Naive B cell (primary cell): Measurements from ENCODE around the gene ATP2C1. TPM values are rescaled to one million over a fixed set of nuclear protein-coding genes. Genes with fewer than 3 reads are reported as not detected.

Source experiments
- ATAC-seq, 2 donors: fragments of 150-1000 bp; cut with Tn5 transposase; 2 replicates each; pipeline ENCODE4 v1.10.0; 2021; ENCODE audit warnings: low read depth in 2 of 2, mild to moderate bottlenecking in 2 of 2, moderate library complexity in 2 of 2
- DNase-seq: peaks from one replicate; pipeline ENCODE4 v3.0.0; 2022
- H3K27ac Mint-ChIP-seq, 6 donors: one replicate each; pipeline ENCODE4 v1.8.0; 2020 to 2022; ENCODE audit warnings: mild to moderate bottlenecking in 6 of 6, mixed read lengths in 6 of 6, moderate library complexity in 5 of 6, inconsistent platforms in 2 of 6
- H3K27me3 Mint-ChIP-seq, 3 donors: one replicate each; pipeline ENCODE4 v1.8.0; 2021 to 2022; ENCODE audit warnings: mixed read lengths in 3 of 3, mild to moderate bottlenecking in 1 of 3
- H3K36me3 Mint-ChIP-seq, 2 donors: one replicate each; pipeline ENCODE4 v1.8.0; 2020 to 2022; ENCODE audit warnings: mixed read lengths in 2 of 2, inconsistent platforms in 1 of 2, mild to moderate bottlenecking in 1 of 2
- H3K4me1 Mint-ChIP-seq, 3 donors: one replicate each; pipeline ENCODE4 v1.8.0; 2020 to 2022; ENCODE audit warnings: mixed read lengths in 3 of 3, inconsistent platforms in 1 of 3, mild to moderate bottlenecking in 1 of 3, moderate library complexity in 1 of 3
- H3K4me3 Mint-ChIP-seq, 8 donors: one replicate each; pipeline ENCODE4 v1.8.0; 2020 to 2022; ENCODE audit warnings: mild to moderate bottlenecking in 8 of 8, mixed read lengths in 8 of 8, moderate library complexity in 8 of 8, inconsistent platforms in 2 of 8
- H3K9me3 Mint-ChIP-seq, 7 donors: one replicate each; pipeline ENCODE4 v1.8.0; 2020 to 2022; ENCODE audit warnings: mixed read lengths in 7 of 7, mild to moderate bottlenecking in 5 of 7, inconsistent platforms in 2 of 7, moderate library complexity in 1 of 7
- polyA plus RNA-seq, 6 donors: library from polyadenylated mRNA; unstranded; fragments of 300-500 nt; fragmentation: Illumina TruSeq; gene quantifications; one replicate each; pipeline ENCODE4 v1.2.3, GENCODE V29; 2021; ENCODE audit warnings: low read depth in 6 of 6

Gene ATP2C1
- polyA plus RNA-seq, 6 donors from 2014 or later, result 8.6 to 17.5 (median 12.7) TPM

DNA sequence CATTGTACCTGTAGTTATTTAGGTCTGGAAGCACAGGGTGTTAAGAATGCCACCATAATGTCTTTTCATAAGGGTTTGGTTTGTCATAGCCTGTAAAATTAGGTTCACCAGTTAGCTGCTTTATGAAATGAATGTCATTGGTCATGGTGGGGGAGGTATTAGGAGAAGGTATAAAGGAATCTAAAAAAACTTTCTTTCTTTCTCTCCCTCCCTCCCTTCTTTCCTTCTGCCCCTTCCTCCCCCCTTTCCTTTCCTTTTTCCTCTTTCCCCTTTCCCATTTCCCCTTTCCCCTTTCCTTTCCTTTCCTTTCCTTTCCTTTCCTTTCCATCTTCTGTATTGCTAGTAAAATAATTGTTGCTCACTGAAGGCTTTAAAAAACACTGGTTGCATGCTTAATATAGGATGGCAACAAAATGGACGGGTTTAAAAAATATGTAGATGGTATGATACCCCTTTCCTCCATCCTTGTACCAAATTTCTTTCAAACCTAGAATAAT is 9.6 kb downstream of the ATP2C1 start:
- ATAC-seq (no peak), DNase-seq (no peak)
- Mint-ChIP-seq H3K4me3 (no peak overlapping the region), H3K27ac (no peak overlapping the region), H3K4me1 (peaks cover 49 to 57% (median 54%) of the 10 kb centered on the region in 3 donors), H3K9me3 (no peaks in the 10 kb centered on the region), H3K27me3 (no peaks in the 10 kb centered on the region), H3K36me3 (no peaks in the 10 kb centered on the region)

GRCh38 chr3:130904491-130904890 is 10.6 kb downstream of the ATP2C1 start:
- no peak for ATAC-seq
- no peak overlapping the region for H3K27ac Mint-ChIP-seq
- no peak overlapping the region for H3K4me3 Mint-ChIP-seq
- H3K27me3 Mint-ChIP-seq, result no peaks in the 10 kb centered on the region
- no peaks in the 10 kb centered on the region for H3K9me3 Mint-ChIP-seq
- H3K36me3 Mint-ChIP-seq, result no peaks in the 10 kb centered on the region
- peaks cover 49 to 57% (median 54%) of the 10 kb centered on the region in 3 donors for H3K4me1 Mint-ChIP-seq
- no peak for DNase-seq

DNA sequence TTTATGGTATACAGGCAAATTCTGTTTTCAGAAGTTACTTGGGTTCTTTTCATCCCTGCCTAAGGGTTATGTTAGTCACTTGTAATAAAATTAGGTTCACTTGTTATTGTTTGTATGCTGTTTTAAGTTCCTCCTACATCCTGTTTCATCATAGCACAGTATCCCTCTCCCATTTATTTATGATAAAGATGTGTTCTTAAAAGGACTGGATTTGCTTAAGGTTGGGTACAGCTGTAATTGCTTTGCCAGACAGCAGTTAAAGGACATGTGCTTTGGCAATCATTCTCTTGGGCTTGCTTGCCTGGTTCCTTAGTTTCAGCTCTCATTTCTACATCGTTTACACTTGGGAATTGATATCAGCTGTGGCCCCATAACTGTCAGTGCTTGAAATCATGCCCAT is 11.7 kb downstream of the ATP2C1 start:
- no peak overlapping the region for H3K4me3 Mint-ChIP-seq
- H3K4me1 Mint-ChIP-seq, result peaks cover 48 to 54% (median 54%) of the 10 kb centered on the region in 3 donors
- H3K9me3 Mint-ChIP-seq, result no peaks in the 10 kb centered on the region
- ATAC-seq (no peak), DNase-seq (no peak)
- H3K36me3 Mint-ChIP-seq, result no peaks in the 10 kb centered on the region
- H3K27ac Mint-ChIP-seq, result peak overlapping the region in 2 of 6 donors; percentile 23 to 60
- no peaks in the 10 kb centered on the region for H3K27me3 Mint-ChIP-seq

DNA sequence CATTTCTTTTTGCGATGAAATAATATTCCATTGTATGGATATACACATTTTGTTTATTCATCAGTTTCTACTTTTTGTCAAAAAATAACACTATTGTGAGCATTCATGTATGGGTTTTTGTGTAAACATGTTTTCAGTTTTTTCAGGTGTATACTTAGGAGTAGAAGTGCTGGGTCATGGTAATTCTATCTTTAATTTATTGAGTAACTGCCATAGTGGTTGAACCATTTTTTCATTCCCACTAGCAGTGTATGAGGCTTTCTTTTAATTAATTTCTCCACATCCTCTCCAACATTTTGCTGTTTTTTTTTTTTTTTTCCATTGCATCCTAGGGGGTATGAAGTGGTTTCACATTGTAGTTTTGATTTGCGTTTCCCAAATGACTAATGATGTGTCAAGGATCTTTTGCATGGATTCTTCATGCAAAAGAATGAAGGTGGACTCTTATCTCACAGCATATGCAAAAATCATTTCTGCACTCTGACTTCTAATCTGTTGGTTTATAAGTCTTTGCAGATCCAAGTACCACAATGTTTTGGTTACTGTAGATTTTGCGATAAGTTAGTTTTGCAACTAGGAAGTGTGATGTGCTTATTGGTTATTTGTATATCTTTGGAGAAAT is 12.6 kb downstream of the ATP2C1 start:
- DNase-seq (no peak), ATAC-seq (no peak)
- Mint-ChIP-seq H3K27me3 (no peaks in the 10 kb centered on the region), H3K27ac (peak overlapping the region in 3 of 6 donors; percentile 2 to 54 (median 25)), H3K4me3 (peak overlapping the region in 1 of 8 donors; percentile 51), H3K9me3 (peaks cover 0 to 2% (median 0%) of the 10 kb centered on the region in 7 donors), H3K36me3 (no peaks in the 10 kb centered on the region), H3K4me1 (peaks cover 39 to 45% (median 44%) of the 10 kb centered on the region in 3 donors)

- H3K4me3 Mint-ChIP-seq, result no peak overlapping the region
- ATAC-seq (no peak), DNase-seq (no peak)
- H3K36me3 Mint-ChIP-seq, result no peaks in the 10 kb centered on the region
- no peaks in the 10 kb centered on the region for H3K27me3 Mint-ChIP-seq
- H3K4me1 Mint-ChIP-seq, result peaks cover 38 to 44% (median 39%) of the 10 kb centered on the region in 3 donors
- peaks cover 0 to 2% (median 0%) of the 10 kb centered on the region in 7 donors for H3K9me3 Mint-ChIP-seq
- H3K27ac Mint-ChIP-seq, result no peak overlapping the region
Measured at GRCh38 chr3:130907500-130907899, 13.6 kb downstream of the ATP2C1 start.

- H3K27ac Mint-ChIP-seq, result no peak overlapping the region
- no peak for ATAC-seq
- no peak overlapping the region for H3K4me3 Mint-ChIP-seq
- H3K4me1 Mint-ChIP-seq, result peaks cover 35 to 40% (median 39%) of the 10 kb centered on the region in 3 donors
- H3K27me3 Mint-ChIP-seq, result no peaks in the 10 kb centered on the region
- H3K9me3 Mint-ChIP-seq, result peaks cover 0 to 2% (median 0%) of the 10 kb centered on the region in 7 donors
- no peak for DNase-seq
- no peaks in the 10 kb centered on the region for H3K36me3 Mint-ChIP-seq
Measured at GRCh38 chr3:130907966-130908365, 14.1 kb downstream of the ATP2C1 start.

- H3K9me3 Mint-ChIP-seq, result peaks cover 0 to 9% (median 2%) of the 10 kb centered on the region in 7 donors
- H3K36me3 Mint-ChIP-seq, result no peaks in the 10 kb centered on the region
- peaks cover 17 to 48% (median 44%) of the 10 kb centered on the region in 3 donors for H3K4me1 Mint-ChIP-seq
- ATAC-seq, result no peak
- peak overlapping the region in 1 of 8 donors; percentile 15 for H3K4me3 Mint-ChIP-seq
- no peaks in the 10 kb centered on the region for H3K27me3 Mint-ChIP-seq
- H3K27ac Mint-ChIP-seq, result peak overlapping the region in 2 of 6 donors; percentile 29 to 49
- DNase-seq, result no peak
Measured at GRCh38 chr3:130915567-130916292, 21.8 kb downstream of the ATP2C1 start.

DNA sequence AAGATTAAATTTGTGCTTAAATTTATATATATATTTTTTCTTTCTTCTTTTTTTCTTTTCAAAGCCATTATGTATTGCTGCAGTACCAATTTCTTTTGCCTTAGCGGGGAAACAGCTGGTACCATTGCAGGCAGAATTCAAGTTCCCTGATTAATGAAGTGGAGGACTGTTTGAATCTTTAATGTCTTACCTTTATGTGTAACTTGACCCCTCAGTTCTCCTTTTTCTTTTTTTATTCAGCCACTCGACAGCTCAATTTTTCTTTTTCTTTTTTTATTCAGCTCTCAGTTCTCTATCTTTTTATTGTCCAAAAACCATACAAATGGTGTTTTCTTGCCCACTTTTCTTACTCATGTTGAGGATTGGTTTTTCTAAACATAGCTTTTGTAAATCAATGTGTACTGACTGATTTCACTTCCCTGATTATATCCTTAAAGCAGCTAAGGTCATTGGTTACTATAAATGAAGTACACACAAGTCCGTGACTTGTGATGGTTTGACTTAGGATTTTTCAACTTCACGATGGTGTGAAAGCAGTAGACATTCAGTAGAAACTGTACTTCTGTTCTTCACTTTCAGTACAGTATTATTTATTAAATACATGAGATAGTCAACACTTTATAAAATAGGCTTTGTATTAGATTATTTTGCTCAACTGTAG is 22.8 kb downstream of the ATP2C1 start:
- Mint-ChIP-seq H3K4me3 (peak overlapping the region in 4 of 8 donors; percentile 23 to 76 (median 42)), H3K27ac (peak overlapping the region; percentile 7 to 84 (median 32))

GRCh38 chr3:130918328-130918727 is 24.4 kb downstream of the ATP2C1 start:
- Mint-ChIP-seq H3K4me1 (peaks cover 26 to 58% (median 57%) of the 10 kb centered on the region in 3 donors), H3K4me3 (no peak overlapping the region), H3K27ac (peak overlapping the region in 2 of 6 donors; percentile 50 to 57), H3K27me3 (no peaks in the 10 kb centered on the region), H3K36me3 (peaks cover 0 to 5% of the 10 kb centered on the region in 2 donors), H3K9me3 (peaks cover 0 to 17% (median 2%) of the 10 kb centered on the region in 7 donors)
- no peak for DNase-seq
- ATAC-seq, result no peak

More for the DNA sequence above, 22.8 kb downstream of the ATP2C1 start:
- Mint-ChIP-seq H3K4me1 (peaks cover 17 to 50% (median 48%) of the 10 kb centered on the region in 3 donors), H3K27me3 (no peaks in the 10 kb centered on the region), H3K9me3 (peaks cover 0 to 10% (median 2%) of the 10 kb centered on the region in 7 donors), H3K36me3 (no peaks in the 10 kb centered on the region)
- DNase-seq, result no peak
- ATAC-seq, result peak; percentile 46 to 47

- Mint-ChIP-seq H3K4me3 (peak overlapping the region in 3 of 8 donors; percentile 13 to 45 (median 32)), H3K27me3 (no peaks in the 10 kb centered on the region), H3K4me1 (peaks cover 42 to 46% (median 43%) of the 10 kb centered on the region in 3 donors)
Measured at GRCh38 chr3:130925628-130926027, 31.7 kb downstream of the ATP2C1 start.

GRCh38 chr3:130926504-130926903 is 32.6 kb downstream of the ATP2C1 start:
- no peak for ATAC-seq
- Mint-ChIP-seq H3K4me3 (no peak overlapping the region), H3K27ac (peak overlapping the region in 4 of 6 donors; percentile 8 to 71 (median 40))

More at GRCh38 chr3:130925628-130926027, 31.7 kb downstream of the ATP2C1 start:
- peaks cover 6 to 24% (median 16%) of the 10 kb centered on the region in 7 donors for H3K9me3 Mint-ChIP-seq
- DNase-seq, result no peak
- peaks cover 16 to 17% of the 10 kb centered on the region in 2 donors for H3K36me3 Mint-ChIP-seq
- peak overlapping the region in 4 of 6 donors; percentile 17 to 79 (median 74) for H3K27ac Mint-ChIP-seq
- ATAC-seq, result no peak

DNA sequence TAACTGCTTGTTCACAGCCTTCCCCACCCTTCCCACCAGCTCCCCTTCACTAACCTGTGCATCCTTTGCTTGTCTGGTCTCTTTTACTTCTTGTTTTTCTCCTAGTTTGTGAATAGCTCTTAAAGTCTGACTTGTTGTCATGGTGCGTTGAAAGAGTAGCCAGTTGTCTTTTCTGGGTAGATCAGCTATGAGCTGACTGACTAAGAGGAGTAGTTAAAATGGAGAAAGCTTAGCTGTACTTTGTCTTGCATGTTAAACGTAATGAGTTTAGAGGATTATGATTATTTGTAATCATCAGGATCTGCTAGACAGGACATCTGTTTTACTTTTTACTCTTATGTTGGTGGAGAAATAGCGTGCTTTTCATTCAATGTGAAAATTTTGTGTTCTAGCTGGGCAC is 35.9 kb downstream of the ATP2C1 start:
- peaks cover 4 to 9% of the 10 kb centered on the region in 2 donors for H3K36me3 Mint-ChIP-seq
- H3K4me3 Mint-ChIP-seq, result no peak overlapping the region
- peaks cover 27 to 28% (median 27%) of the 10 kb centered on the region in 3 donors for H3K4me1 Mint-ChIP-seq
- DNase-seq (no peak), ATAC-seq (no peak)
- H3K27ac Mint-ChIP-seq, result peak overlapping the region in 1 of 6 donors; percentile 28
- H3K27me3 Mint-ChIP-seq, result no peaks in the 10 kb centered on the region
- peaks cover 1 to 4% (median 3%) of the 10 kb centered on the region in 7 donors for H3K9me3 Mint-ChIP-seq

More at GRCh38 chr3:130926504-130926903, 32.6 kb downstream of the ATP2C1 start:
- Mint-ChIP-seq H3K36me3 (peaks cover 16 to 17% of the 10 kb centered on the region in 2 donors), H3K9me3 (peaks cover 6 to 21% (median 16%) of the 10 kb centered on the region in 7 donors), H3K27me3 (no peaks in the 10 kb centered on the region), H3K4me1 (peaks cover 42 to 43% (median 42%) of the 10 kb centered on the region in 3 donors)
- DNase-seq, result no peak

GRCh38 chr3:130932979-130933378 is 39.1 kb downstream of the ATP2C1 start:
- no peaks in the 10 kb centered on the region for H3K9me3 Mint-ChIP-seq
- H3K27ac Mint-ChIP-seq, result peak overlapping the region in 1 of 6 donors; percentile 44

More at GRCh38 chr3:130932979-130933378, 39.1 kb downstream of the ATP2C1 start:
- DNase-seq (no peak), ATAC-seq (no peak)
- H3K4me3 Mint-ChIP-seq, result no peak overlapping the region
- H3K36me3 Mint-ChIP-seq, result peaks cover 0 to 9% of the 10 kb centered on the region in 2 donors
- no peaks in the 10 kb centered on the region for H3K27me3 Mint-ChIP-seq
- peaks cover 0 to 6% (median 6%) of the 10 kb centered on the region in 3 donors for H3K4me1 Mint-ChIP-seq
